ENCODE data around the gene OR13C2.

DNA sequence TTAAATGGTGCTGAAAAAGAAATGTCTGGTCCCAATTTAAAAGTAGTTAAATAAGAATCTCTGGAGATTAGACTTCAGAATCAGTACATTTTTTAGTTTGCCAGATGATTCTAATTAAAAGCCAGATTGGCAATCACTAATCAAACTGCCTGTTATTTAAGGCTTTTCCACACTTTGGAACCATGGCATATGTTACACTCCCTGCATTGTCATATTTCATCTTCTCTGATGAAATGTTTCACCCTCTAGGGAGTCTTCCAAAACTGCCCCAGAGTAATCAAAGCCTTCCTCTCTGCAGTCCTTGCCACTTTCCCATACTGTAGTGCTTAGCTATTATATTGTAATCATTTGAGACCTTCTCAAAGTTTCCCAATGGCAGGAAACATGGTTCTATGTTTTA, 30.0 kb upstream of the OR13C2 start:
- no peak for TF ChIP-seq POLR2A (IDR thresholded peaks at IDR 0.05)
- TF ChIP-seq, protein P1, sequence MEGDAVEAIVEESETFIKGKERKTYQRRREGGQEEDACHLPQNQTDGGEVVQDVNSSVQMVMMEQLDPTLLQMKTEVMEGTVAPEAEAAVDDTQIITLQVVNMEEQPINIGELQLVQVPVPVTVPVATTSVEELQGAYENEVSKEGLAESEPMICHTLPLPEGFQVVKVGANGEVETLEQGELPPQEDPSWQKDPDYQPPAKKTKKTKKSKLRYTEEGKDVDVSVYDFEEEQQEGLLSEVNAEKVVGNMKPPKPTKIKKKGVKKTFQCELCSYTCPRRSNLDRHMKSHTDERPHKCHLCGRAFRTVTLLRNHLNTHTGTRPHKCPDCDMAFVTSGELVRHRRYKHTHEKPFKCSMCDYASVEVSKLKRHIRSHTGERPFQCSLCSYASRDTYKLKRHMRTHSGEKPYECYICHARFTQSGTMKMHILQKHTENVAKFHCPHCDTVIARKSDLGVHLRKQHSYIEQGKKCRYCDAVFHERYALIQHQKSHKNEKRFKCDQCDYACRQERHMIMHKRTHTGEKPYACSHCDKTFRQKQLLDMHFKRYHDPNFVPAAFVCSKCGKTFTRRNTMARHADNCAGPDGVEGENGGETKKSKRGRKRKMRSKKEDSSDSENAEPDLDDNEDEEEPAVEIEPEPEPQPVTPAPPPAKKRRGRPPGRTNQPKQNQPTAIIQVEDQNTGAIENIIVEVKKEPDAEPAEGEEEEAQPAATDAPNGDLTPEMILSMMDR (IDR thresholded peaks at IDR 0.05 in 4 of 5, conservative IDR thresholded peaks at IDR 0.05 in 1 of 5): no peak

Data from gastrocnemius medialis (tissue), 4 donors.